Hematopoietic multipotent progenitor cell (in vitro differentiated cells): ENCODE results near the gene TMEM176B. TPM values are rescaled to one million over a fixed set of nuclear protein-coding genes. Genes with fewer than 3 reads are reported as not detected.
"Not testable (repeated sequence)": the region's sequence is repeated elsewhere in the genome, so short reads cannot be mapped to it uniquely, and the experiment has no call there.

Source experiments
- DNase-seq, 3 donors: peaks; one replicate each; pipeline ENCODE4 v3.0.0-alpha.2; 2011 to 2015; ENCODE audit warnings: low read depth in 2 of 3, low spot score in 2 of 3
- total RNA-seq: library from RNA; depleted of rRNA; stranded (reverse); fragments of >200 nt; gene quantifications from one replicate; pipeline ENCODE4 v1.2.3, GENCODE V29; 2012

TMEM176B gene
- total RNA-seq, 1 donor, result 5.4 TPM

- no peak for DNase-seq
Measured at GRCh38 chr7:150823484-150824126, 23.4 kb upstream of the TMEM176B start.

- no peak for DNase-seq
Measured at GRCh38 chr7:150823043-150823442, 22.9 kb upstream of the TMEM176B start.

GRCh38 chr7:150820578-150821198 lies 20.5 kb upstream of the TMEM176B start:
- no peak for DNase-seq

- DNase-seq, result no peak
Measured at GRCh38 chr7:150820148-150820547, 20.0 kb upstream of the TMEM176B start.

GRCh38 chr7:150818971-150819370 lies 18.8 kb upstream of the TMEM176B start:
- no peak for DNase-seq

- DNase-seq, result no peak
Measured at GRCh38 chr7:150814328-150815001, 14.3 kb upstream of the TMEM176B start.

GRCh38 chr7:150807616-150808438 lies 7.7 kb upstream of the TMEM176B start:
- DNase-seq, result not testable (repeated sequence)

GRCh38 chr7:150806863-150807262 lies 6.7 kb upstream of the TMEM176B start:
- no peak for DNase-seq

- no peak for DNase-seq
Measured at GRCh38 chr7:150806454-150806853, 6.3 kb upstream of the TMEM176B start.

- DNase-seq, result no peak
Measured at GRCh38 chr7:150805864-150806263, 5.7 kb upstream of the TMEM176B start.

- no peak for DNase-seq
Measured at GRCh38 chr7:150804802-150805201, 4.6 kb upstream of the TMEM176B start.

- DNase-seq, result no peak
Measured at GRCh38 chr7:150803161-150803860, 3.1 kb upstream of the TMEM176B start.

- no peak for DNase-seq
Measured at GRCh38 chr7:150801946-150802771, 2.0 kb upstream of the TMEM176B start.

- DNase-seq, result no peak
Measured at GRCh38 chr7:150801242-150801945, 1.2 kb upstream of the TMEM176B start.

- no peak for DNase-seq
Measured at GRCh38 chr7:150800581-150801241, 547 bp upstream of the TMEM176B start, which contains the start of gene TMEM176A. Gene TMEM176A (plus strand): TSS chr7:150800769. CDS start chr7:150801551, 782 bp downstream.

GRCh38 chr7:150799156-150799555 lies 1.0 kb downstream of the TMEM176B start:
- DNase-seq, result no peak

- no peak for DNase-seq
Measured at GRCh38 chr7:150797661-150798060, 2.5 kb downstream of the TMEM176B start.

GRCh38 chr7:150793569-150794238 lies 6.5 kb downstream of the TMEM176B start:
- no peak for DNase-seq
